ENCODE results near the gene TASL. TPM values are rescaled to one million over a fixed set of nuclear protein-coding genes. Genes with fewer than 3 reads are reported as not detected.

Gene TASL
- polyA plus RNA-seq, 1 of the 3 experiments (the other 2 are of a cell fraction): not detected

DNA sequence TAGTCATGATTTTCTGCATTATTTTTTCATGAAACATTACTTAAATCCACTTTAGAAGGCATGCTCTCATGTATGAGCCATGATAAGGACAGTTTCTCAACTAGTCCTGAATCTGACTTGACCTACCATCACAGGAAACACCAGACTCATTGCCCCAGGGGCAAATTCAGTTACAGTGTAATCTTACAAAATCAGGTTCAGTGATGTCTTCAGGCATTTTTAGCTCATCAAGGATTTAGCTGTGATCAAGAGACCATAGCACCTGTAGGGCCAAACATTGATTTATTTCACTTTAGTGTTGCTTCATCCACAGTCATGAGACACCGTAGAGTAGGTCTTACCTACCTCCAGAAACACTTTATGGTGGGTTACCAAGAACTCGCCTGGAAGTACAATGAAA is 3.1 kb upstream of the TASL start:
- H3K9me2 ChIP-seq: no peaks in the 10 kb centered on the region
- H3F3A ChIP-seq (replicated peaks; ENCODE audit: insufficient read depth): no peaks in the 10 kb centered on the region
- H4K20me1 ChIP-seq (ENCODE audit: insufficient read depth): no peaks in the 10 kb centered on the region
- no peaks in the 10 kb centered on the region for H3K4me1 ChIP-seq (ENCODE audit: control insufficient read depth in 1 of 2, insufficient read depth in 2 of 2, low read depth in 1 of 2, low read length in 1 of 2)
- 39% methylated on average over 2 of the region's 2 CpGs for WGBS (ENCODE audit: low lambda C conversion rate)
- no peak for TF ChIP-seq NFIC (IDR thresholded peaks at IDR 0.05; ENCODE audit: borderline replicate concordance)
- TF ChIP-seq, protein P1, sequence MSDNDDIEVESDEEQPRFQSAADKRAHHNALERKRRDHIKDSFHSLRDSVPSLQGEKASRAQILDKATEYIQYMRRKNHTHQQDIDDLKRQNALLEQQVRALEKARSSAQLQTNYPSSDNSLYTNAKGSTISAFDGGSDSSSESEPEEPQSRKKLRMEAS (IDR thresholded peaks at IDR 0.05; ENCODE audit: low read depth): no peak
- TF ChIP-seq MEF2A (IDR thresholded peaks at IDR 0.05; ENCODE audit: borderline replicate concordance, low read depth): no peak
- no peak for TF ChIP-seq ELF1 (IDR thresholded peaks at IDR 0.05)
- no peak for TF ChIP-seq RXRA (IDR thresholded peaks at IDR 0.05; ENCODE audit: borderline replicate concordance, low read depth)
- TF ChIP-seq, protein P2, sequence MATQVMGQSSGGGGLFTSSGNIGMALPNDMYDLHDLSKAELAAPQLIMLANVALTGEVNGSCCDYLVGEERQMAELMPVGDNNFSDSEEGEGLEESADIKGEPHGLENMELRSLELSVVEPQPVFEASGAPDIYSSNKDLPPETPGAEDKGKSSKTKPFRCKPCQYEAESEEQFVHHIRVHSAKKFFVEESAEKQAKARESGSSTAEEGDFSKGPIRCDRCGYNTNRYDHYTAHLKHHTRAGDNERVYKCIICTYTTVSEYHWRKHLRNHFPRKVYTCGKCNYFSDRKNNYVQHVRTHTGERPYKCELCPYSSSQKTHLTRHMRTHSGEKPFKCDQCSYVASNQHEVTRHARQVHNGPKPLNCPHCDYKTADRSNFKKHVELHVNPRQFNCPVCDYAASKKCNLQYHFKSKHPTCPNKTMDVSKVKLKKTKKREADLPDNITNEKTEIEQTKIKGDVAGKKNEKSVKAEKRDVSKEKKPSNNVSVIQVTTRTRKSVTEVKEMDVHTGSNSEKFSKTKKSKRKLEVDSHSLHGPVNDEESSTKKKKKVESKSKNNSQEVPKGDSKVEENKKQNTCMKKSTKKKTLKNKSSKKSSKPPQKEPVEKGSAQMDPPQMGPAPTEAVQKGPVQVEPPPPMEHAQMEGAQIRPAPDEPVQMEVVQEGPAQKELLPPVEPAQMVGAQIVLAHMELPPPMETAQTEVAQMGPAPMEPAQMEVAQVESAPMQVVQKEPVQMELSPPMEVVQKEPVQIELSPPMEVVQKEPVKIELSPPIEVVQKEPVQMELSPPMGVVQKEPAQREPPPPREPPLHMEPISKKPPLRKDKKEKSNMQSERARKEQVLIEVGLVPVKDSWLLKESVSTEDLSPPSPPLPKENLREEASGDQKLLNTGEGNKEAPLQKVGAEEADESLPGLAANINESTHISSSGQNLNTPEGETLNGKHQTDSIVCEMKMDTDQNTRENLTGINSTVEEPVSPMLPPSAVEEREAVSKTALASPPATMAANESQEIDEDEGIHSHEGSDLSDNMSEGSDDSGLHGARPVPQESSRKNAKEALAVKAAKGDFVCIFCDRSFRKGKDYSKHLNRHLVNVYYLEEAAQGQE (IDR thresholded peaks at IDR 0.05; ENCODE audit: low read depth, low read length): no peak
- no peak for TF ChIP-seq FOSL2 (IDR thresholded peaks at IDR 0.05; ENCODE audit: borderline replicate concordance, low read depth)
- no peak for TF ChIP-seq TAF1 (IDR thresholded peaks at IDR 0.05; ENCODE audit: borderline replicate concordance, low read depth, low read length)
- TF ChIP-seq RFX5 (IDR thresholded peaks at IDR 0.05; ENCODE audit: low read length): no peak
- no peak for TF ChIP-seq GABPA (IDR thresholded peaks at IDR 0.05; ENCODE audit: low read depth)
- no peak for TF ChIP-seq SMC3 (IDR thresholded peaks at IDR 0.05; ENCODE audit: low read depth, low read length)
- TF ChIP-seq EP300 (IDR thresholded peaks at IDR 0.05; ENCODE audit: borderline replicate concordance in 1 of 2, low read depth in 1 of 2, low read length in 1 of 2): no peak
- TF ChIP-seq, protein P3, sequence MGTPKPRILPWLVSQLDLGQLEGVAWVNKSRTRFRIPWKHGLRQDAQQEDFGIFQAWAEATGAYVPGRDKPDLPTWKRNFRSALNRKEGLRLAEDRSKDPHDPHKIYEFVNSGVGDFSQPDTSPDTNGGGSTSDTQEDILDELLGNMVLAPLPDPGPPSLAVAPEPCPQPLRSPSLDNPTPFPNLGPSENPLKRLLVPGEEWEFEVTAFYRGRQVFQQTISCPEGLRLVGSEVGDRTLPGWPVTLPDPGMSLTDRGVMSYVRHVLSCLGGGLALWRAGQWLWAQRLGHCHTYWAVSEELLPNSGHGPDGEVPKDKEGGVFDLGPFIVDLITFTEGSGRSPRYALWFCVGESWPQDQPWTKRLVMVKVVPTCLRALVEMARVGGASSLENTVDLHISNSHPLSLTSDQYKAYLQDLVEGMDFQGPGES (IDR thresholded peaks at IDR 0.05; ENCODE audit: low read depth, low read length): no peak
- no peaks in the 10 kb centered on the region for H3K79me2 ChIP-seq (ENCODE audit: insufficient read depth)
- H2AFZ ChIP-seq (ENCODE audit: low read depth): no peak overlapping the region
- ChIA-PET POLR2A (no interaction called here), CTCF (interaction anchor here (1.5 kb wide), 1 partner anchor 10 kb away, joined by 4 read pairs; no protein-coding TSS in a partner anchor)
- no peak for DNase-seq
- H3K36me3 ChIP-seq (replicated peaks in 1 of 2; ENCODE audit: control insufficient read depth in 1 of 2, insufficient read depth in 2 of 2, low read length in 1 of 2): no peaks in the 10 kb centered on the region
- no peak overlapping the region for H3K9ac ChIP-seq
- no peak overlapping the region for H3K27ac ChIP-seq (ENCODE audit: low read depth in 2 of 2, low read length in 1 of 2)
- H3K27me3 ChIP-seq (ENCODE audit: insufficient read depth): no peaks in the 10 kb centered on the region; the same call in 1 of the 2 replicates
- H3K9me3 ChIP-seq: no peaks in the 10 kb centered on the region
- no peak overlapping the region for H3K4me3 ChIP-seq (ENCODE audit: low read depth in 2 of 2, low read length in 1 of 2)
- H3K4me2 ChIP-seq: no peak overlapping the region

GRCh38 chrX:30576881-30577280 is 685 bp downstream of the TASL start:
- no peaks in the 10 kb centered on the region for H3K36me3 ChIP-seq (replicated peaks in 1 of 2; ENCODE audit: control insufficient read depth in 1 of 2, insufficient read depth in 2 of 2, low read length in 1 of 2)
- no peak overlapping the region for H2AFZ ChIP-seq (ENCODE audit: low read depth)
- DNase-seq: no peak
- no peaks in the 10 kb centered on the region for H4K20me1 ChIP-seq (ENCODE audit: insufficient read depth)
- H3K4me1 ChIP-seq (ENCODE audit: control insufficient read depth in 1 of 2, insufficient read depth in 2 of 2, low read depth in 1 of 2, low read length in 1 of 2): no peaks in the 10 kb centered on the region
- no peaks in the 10 kb centered on the region for H3K9me3 ChIP-seq
- no peak overlapping the region for H3K4me2 ChIP-seq
- WGBS (ENCODE audit: low lambda C conversion rate): 49% methylated on average over 8 of the region's 8 CpGs
- no peaks in the 10 kb centered on the region for H3F3A ChIP-seq (replicated peaks; ENCODE audit: insufficient read depth)
- no peak overlapping the region for H3K9ac ChIP-seq
- CTCF ChIA-PET: no interaction called here
- H3K27me3 ChIP-seq (ENCODE audit: insufficient read depth): no peaks in the 10 kb centered on the region; the same call in 1 of the 2 replicates
- H3K79me2 ChIP-seq (ENCODE audit: insufficient read depth): no peaks in the 10 kb centered on the region
- H3K27ac ChIP-seq (ENCODE audit: low read depth in 2 of 2, low read length in 1 of 2): no peak overlapping the region
- H3K9me2 ChIP-seq: no peaks in the 10 kb centered on the region
- no peak overlapping the region for H3K4me3 ChIP-seq (ENCODE audit: low read depth in 2 of 2, low read length in 1 of 2)
- POLR2A ChIA-PET: no interaction called here
- TF ChIP-seq NRF1 (IDR thresholded peaks at IDR 0.05; ENCODE audit: low read depth, low read length) (no peak), RFX5 (IDR thresholded peaks at IDR 0.05; ENCODE audit: low read length) (no peak), NFIC (IDR thresholded peaks at IDR 0.05; ENCODE audit: borderline replicate concordance) (no peak), MXI1 (IDR thresholded peaks at IDR 0.05; ENCODE audit: low read depth, low read length) (no peak), RCOR1 (IDR thresholded peaks at IDR 0.05; ENCODE audit: low read length) (no peak), CTCF (IDR thresholded peaks at IDR 0.05) (no peak)
- TF ChIP-seq, protein P1 (IDR thresholded peaks at IDR 0.05; ENCODE audit: low read depth): no peak
- TF ChIP-seq, protein P4, sequence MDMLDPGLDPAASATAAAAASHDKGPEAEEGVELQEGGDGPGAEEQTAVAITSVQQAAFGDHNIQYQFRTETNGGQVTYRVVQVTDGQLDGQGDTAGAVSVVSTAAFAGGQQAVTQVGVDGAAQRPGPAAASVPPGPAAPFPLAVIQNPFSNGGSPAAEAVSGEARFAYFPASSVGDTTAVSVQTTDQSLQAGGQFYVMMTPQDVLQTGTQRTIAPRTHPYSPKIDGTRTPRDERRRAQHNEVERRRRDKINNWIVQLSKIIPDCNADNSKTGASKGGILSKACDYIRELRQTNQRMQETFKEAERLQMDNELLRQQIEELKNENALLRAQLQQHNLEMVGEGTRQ (IDR thresholded peaks at IDR 0.05; ENCODE audit: borderline replicate concordance, low read depth, low read length): no peak
- TF ChIP-seq, protein P5, sequence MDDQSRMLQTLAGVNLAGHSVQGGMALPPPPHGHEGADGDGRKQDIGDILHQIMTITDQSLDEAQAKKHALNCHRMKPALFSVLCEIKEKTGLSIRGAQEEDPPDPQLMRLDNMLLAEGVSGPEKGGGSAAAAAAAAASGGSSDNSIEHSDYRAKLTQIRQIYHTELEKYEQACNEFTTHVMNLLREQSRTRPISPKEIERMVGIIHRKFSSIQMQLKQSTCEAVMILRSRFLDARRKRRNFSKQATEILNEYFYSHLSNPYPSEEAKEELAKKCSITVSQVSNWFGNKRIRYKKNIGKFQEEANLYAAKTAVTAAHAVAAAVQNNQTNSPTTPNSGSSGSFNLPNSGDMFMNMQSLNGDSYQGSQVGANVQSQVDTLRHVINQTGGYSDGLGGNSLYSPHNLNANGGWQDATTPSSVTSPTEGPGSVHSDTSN (IDR thresholded peaks at IDR 0.05): no peak
